HAP-1 (cell line): ENCODE results near the gene WFDC2.
A peak's percentile ranks its signal among the peaks of the same experiment; 100 is the strongest.
"Not testable (repeated sequence)": the region's sequence is repeated elsewhere in the genome, so short reads cannot be mapped to it uniquely, and the experiment has no call there.

Experiments used
- DNase-seq, 2 experiments: peaks; one replicate each; pipeline ENCODE4 v3.0.0-alpha.2; 2016 to 2020; ENCODE audit warnings: low spot score in 2 of 2
- H3K27me3 ChIP-seq: fragments of 250-450 bp; sonication (Bioruptor Pico); 2 replicates; pipeline ENCODE4 v1.5.1; 2020; ENCODE audit warnings: low read depth, mild to moderate bottlenecking, moderate library complexity
- H3K36me3 ChIP-seq: fragments of 250-450 bp; sonication (Bioruptor Pico); replicated peaks from 2 replicates; pipeline ENCODE4 v1.5.1; 2020; ENCODE audit warnings: mild to moderate bottlenecking
- H3K4me1 ChIP-seq: fragments of 250-450 bp; sonication (Bioruptor Pico); 2 replicates; pipeline ENCODE4 v1.5.1; 2020; ENCODE audit warnings: mild to moderate bottlenecking
- H3K4me3 ChIP-seq: fragments of 250-450 bp; sonication (Bioruptor Pico); 2 replicates; pipeline ENCODE4 v1.5.1; 2020; ENCODE audit warnings: mild to moderate bottlenecking, moderate library complexity
- H3K9me3 ChIP-seq: fragments of 250-450 bp; sonication (Bioruptor Pico); 2 replicates; pipeline ENCODE4 v1.5.1; 2020; ENCODE audit warnings: mild to moderate bottlenecking, moderate library complexity
- in situ Hi-C: fragments of 300-500 bp; cut with MboI; formaldehyde crosslinking; loops from 3 replicates; pipeline ENCODE4 v1.14.3; 2020; ENCODE audit warnings: low sequenced_read_pairs, inconsistent platforms, mixed read lengths

WFDC2 gene

DNA sequence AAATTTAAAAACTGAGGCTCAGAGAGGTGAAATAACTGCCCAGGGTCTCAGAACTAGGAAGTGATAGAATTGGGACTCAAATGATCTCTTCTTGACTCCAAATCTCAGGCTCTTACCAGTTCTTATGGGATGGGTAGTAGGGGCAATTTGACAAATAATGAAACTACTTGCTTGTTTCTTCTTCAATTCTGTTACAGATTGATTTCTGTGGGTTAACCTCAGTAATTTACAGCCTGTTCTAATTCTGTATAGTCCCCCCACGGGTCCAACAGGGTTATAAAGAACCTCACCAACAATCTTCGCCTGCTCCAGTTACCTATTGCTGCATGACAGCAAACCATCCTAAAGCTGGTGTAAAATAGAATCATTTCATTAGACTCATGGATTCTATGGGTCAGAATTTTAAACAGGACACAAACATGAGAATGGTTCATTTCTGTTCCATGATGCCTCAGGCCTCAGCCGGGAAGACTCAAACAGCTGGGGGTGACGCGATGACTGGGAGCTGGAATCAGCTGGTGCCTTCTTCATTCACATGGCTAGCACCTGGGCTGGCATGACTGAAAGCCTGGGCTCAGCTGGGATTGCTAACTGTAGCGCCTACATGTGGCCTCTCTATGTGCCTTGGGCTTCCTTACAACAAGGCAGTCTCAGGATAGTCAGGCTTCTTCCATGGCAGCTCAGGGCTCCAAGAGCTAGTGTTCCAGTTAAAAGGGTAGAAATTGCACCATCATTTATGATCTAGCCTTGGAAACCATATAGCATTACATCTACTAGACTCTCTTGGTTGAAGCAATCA, 6.6 kb upstream of the WFDC2 start:
- H3K4me1 ChIP-seq = no peaks in the 10 kb centered on the region
- no peak overlapping the region for H3K4me3 ChIP-seq
- H3K9me3 ChIP-seq = no peaks in the 10 kb centered on the region
- H3K27me3 ChIP-seq = peaks cover 15% of the 10 kb centered on the region; the same call in 1 of the 2 replicates
- no peaks in the 10 kb centered on the region for H3K36me3 ChIP-seq
- DNase-seq = no peak
- in situ Hi-C loops = no loop called here

DNA sequence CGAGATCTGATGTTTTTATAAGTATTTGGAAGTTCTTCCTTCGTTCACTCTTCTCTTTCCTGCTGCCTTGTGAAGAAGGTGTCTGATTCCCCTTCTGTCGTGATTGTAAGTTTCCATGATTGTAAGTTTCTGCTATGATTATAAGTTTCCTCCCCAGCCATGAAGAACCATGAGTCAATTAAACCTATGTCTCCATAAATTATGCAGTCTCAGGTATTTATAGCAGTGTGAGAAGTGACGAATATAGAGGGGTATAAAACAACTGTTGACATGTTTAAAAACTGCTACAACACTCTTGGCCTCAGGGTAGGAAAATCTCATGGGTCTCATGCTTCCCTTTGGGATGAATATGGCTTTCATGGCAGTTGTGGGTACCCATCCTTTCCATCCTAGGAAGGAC, 5.8 kb upstream of the WFDC2 start:
- H3K4me3 ChIP-seq = no peak overlapping the region
- H3K9me3 ChIP-seq = no peaks in the 10 kb centered on the region
- no peak for DNase-seq
- H3K27me3 ChIP-seq = peaks cover 15% of the 10 kb centered on the region; the same call in 1 of the 2 replicates
- no peaks in the 10 kb centered on the region for H3K36me3 ChIP-seq
- no peaks in the 10 kb centered on the region for H3K4me1 ChIP-seq
- in situ Hi-C loops = no loop called here

DNA sequence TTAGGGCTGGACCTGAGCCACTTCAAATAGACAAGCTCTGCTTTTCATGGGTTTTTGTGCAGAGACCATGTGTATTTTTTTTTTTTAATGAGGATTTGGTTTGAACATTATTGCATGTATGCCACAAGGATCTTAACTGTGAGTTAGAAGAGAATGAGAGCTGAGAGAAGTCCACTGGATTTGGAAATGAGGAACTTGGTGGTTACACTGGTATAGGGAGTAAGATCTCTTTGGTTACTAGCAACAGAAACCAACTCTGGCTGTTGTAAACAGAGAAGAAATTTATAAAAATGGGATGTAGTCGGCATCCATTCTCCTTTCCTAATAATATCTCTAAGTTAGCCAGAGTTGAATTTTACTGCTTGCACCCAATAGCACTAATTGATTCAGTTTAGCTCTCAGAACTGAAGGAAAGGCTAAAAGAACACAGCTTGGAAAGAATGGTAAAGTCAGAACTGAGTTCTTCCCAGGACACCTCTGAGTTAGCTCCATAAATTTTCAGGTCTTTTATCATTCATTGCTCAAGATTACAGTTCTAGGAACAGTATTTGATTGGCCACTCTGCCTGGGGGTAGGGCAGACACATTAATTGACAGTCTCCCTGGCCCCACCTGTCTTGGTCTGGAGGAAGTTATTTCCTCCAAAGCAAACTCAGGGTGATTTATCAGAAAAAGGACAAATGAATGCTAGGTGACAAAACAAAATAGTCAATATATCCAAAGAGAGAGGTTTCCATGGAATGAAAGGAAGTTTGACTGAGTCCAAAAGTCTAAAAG, 3.9 kb upstream of the WFDC2 start:
- DNase-seq = no peak
- H3K27me3 ChIP-seq = peaks cover 11% of the 10 kb centered on the region
- in situ Hi-C loops = no loop called here

DNA sequence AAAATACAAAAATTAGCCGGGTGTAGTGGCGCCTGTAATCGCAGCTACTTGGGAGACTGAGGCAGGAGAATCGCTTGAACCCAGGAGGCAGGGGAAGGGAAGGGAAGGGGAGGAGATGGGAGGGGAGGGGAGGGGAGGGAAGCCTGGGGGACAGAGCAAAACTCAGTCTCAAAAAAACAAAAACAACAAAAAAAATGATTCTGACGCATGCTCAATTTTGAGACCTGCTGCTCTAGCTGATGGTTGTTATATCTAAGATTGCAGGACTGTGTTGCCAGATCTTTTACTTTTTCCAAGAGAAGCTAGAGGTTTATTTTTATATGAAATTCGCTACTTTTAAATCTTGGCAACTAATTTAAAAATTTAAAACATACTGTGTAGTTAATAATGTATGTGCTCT, 2.4 kb upstream of the WFDC2 start:
- in situ Hi-C loops = no loop called here
- Histone ChIP-seq H3K4me1 (no peaks in the 10 kb centered on the region), H3K27me3 (peaks cover 12% of the 10 kb centered on the region), H3K4me3 (no peak overlapping the region), H3K36me3 (no peaks in the 10 kb centered on the region), H3K9me3 (no peaks in the 10 kb centered on the region)
- DNase-seq = no peak

More for the DNA sequence above, 3.9 kb upstream of the WFDC2 start:
- Histone ChIP-seq H3K4me3 (no peak overlapping the region), H3K4me1 (no peaks in the 10 kb centered on the region), H3K9me3 (no peaks in the 10 kb centered on the region), H3K36me3 (no peaks in the 10 kb centered on the region)

DNA sequence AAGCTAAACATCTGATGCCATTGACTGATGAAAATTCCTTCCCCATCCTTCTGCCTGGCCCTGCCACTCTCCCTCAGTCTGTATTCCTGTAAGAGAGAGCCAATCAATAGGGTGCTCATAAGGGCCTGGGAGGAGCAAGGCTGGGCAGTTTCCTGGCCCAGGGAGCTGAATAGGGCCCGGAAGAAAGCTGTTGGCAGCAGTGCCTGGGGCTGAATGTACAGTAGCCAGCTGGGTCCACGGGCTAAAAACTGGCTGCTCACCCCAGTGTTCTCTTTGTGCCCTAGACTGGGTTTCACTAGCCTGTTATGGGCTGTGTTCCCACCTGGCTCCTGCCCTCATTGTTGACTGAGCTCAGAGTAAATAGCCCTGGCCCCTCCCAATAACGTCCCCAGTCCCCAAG, 1.7 kb upstream of the WFDC2 start:
- H3K4me1 ChIP-seq = no peaks in the 10 kb centered on the region
- H3K9me3 ChIP-seq = no peaks in the 10 kb centered on the region
- in situ Hi-C loops = no loop called here
- no peak overlapping the region for H3K4me3 ChIP-seq
- peaks cover 12% of the 10 kb centered on the region for H3K27me3 ChIP-seq
- no peaks in the 10 kb centered on the region for H3K36me3 ChIP-seq
- no peak for DNase-seq

DNA sequence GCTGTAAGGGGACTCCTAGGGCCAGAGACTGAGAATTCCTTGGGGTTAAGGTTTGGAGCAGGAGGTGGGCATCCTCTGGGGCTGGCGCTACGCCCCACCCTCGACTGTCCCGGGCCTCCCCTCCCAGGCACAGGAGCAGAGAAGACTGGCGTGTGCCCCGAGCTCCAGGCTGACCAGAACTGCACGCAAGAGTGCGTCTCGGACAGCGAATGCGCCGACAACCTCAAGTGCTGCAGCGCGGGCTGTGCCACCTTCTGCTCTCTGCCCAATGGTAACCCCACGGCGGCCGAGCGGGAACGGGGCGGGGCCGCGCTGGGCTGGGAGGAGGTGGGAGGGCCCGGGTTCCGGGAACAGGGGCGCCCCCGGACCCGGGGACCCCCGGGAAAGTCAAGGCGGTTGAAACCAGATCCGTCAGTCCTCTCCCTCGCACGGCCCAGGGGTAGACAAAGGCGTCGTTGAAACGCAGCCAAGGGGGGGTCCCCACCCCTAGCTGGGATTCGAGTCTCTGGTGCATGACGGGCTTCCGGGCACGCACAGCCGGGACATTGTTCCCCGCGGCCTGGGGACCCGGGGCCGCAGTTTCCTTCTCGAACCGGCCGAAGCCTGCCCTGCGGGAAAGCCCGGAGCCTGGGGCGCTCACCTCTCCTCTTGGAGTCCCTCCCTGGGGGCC, 844 bp downstream of the WFDC2 start:
- Histone ChIP-seq H3K4me1 (no peaks in the 10 kb centered on the region), H3K9me3 (no peaks in the 10 kb centered on the region), H3K4me3 (peak overlapping the region; percentile 24), H3K27me3 (peaks cover 14% of the 10 kb centered on the region), H3K36me3 (no peaks in the 10 kb centered on the region)
- DNase-seq = peak in 1 of 2 experiments; percentile 40
- in situ Hi-C loops = no loop called here

DNA sequence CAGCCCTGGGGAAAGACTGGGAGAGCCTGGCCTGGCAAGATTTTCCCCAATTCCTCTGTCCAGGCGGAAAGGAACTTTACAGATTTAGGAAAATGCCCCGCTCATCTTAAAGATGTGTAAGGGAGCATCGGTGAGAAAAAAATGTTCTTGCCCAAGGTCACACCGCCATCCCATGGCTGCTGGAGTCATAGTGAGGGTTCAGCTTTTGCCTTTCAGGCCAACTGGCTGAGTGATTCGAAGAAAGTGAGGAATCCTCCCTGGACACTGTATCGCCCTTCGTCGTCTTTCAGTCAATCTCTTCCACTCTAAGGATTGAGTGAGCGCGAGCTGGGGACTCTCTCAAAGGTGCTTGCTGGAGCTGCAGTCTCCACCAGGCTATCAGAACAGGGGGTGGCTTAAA, 1.4 kb downstream of the WFDC2 start:
- peaks cover 10% of the 10 kb centered on the region for H3K27me3 ChIP-seq
- H3K9me3 ChIP-seq = no peaks in the 10 kb centered on the region
- no peak for DNase-seq
- H3K4me3 ChIP-seq = peak overlapping the region; percentile 24
- in situ Hi-C loops = no loop called here
- no peaks in the 10 kb centered on the region for H3K4me1 ChIP-seq
- H3K36me3 ChIP-seq = no peaks in the 10 kb centered on the region

DNA sequence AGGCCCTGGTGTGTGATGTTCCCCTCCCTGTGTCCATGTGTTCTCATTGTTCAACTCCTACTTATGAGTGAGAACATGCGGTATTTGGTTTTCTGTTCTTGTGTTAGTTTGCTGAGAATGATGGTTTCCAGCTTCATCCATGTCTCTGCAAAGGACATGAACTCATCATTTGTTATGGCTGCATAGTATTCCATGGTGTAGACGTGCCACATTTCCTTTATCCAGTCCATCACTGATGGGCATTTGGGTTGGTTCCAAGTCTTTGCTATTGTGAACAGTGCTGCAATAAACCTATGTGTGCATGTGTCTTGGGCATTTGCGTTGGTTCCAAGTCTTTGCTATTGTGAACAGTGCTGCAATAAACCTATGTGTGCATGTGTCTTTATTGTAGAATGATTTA, 2.7 kb downstream of the WFDC2 start:
- H3K27me3 ChIP-seq, H3K4me1 ChIP-seq, in situ Hi-C loops, H3K9me3 ChIP-seq, H3K36me3 ChIP-seq, DNase-seq, H3K4me3 ChIP-seq: not testable (repeated sequence)

DNA sequence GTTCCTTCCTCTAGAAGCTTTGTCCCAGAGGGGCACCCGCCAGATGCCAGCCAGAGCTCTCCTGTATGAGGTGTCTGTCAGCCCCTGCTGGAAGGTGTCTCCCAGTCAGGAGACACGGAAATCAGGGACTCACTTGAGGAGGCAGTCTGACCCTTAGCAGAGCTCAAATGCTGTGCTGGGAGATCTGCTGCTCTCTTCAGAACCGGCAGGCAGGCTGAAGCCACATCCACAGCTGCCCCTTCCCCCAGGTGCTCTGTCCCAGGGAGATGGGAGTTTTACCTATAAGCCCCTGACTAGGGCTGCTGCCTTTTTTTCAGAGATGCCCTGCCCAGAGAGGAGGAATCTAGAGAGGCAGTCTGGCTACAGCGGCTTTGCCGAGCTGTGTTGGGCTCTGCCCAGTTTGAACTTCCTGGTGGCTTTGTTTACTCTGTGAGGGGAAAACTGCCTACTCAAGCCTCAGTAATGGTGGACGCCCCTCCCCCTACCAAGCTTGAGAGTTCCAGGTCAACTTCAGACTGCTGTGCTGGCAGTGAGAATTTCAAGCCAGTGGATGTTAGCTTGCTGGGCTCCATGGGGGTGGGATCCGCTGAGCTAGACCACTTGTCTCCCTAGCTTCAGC, 8.1 kb downstream of the WFDC2 start:
- DNase-seq, H3K9me3 ChIP-seq, H3K4me1 ChIP-seq, H3K36me3 ChIP-seq, H3K4me3 ChIP-seq, in situ Hi-C loops: not testable (repeated sequence)
- peaks cover 16% of the 10 kb centered on the region for H3K27me3 ChIP-seq

DNA sequence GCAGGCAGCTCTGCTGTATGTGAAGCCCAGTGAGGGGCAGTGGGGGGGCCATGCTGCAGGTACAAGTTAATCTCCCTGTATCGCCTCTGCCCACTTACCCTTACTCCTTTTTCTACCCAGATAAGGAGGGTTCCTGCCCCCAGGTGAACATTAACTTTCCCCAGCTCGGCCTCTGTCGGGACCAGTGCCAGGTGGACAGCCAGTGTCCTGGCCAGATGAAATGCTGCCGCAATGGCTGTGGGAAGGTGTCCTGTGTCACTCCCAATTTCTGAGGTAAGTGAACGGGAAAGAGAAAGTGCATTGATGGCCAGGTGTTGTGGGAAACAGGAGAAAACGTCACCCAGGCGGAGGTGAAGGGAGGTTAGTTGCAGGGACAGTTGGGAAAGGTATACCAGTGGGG, 10.3 kb downstream of the WFDC2 start:
- peaks cover 30% of the 10 kb centered on the region for H3K27me3 ChIP-seq
- DNase-seq = no peak
- in situ Hi-C loops = no loop called here
- no peaks in the 10 kb centered on the region for H3K9me3 ChIP-seq
- no peaks in the 10 kb centered on the region for H3K4me1 ChIP-seq
- no peaks in the 10 kb centered on the region for H3K36me3 ChIP-seq
- no peak overlapping the region for H3K4me3 ChIP-seq

DNA sequence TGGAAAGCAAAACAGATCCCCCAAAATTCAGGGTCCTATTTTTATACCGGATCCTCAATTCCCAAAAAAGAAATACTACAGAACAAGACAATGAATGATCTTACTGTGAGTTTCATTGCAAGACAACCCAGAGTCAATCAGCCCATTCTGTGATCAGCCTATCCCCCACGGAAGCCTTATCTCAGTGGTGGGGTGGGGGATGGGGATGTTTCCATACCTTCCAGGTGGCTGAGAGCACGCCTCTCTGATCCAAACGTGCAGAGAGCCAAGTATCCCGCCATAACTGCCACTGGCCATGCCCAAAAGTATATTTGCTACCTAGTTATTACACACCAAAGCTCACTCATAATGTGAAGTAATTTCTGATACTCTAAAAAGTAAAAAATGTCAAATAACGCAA, 15.1 kb downstream of the WFDC2 start:
- in situ Hi-C loops = no loop called here
- no peaks in the 10 kb centered on the region for H3K9me3 ChIP-seq
- H3K4me1 ChIP-seq = no peaks in the 10 kb centered on the region
- H3K27me3 ChIP-seq = peaks cover 41% of the 10 kb centered on the region
- DNase-seq = no peak
- H3K36me3 ChIP-seq = no peaks in the 10 kb centered on the region
- H3K4me3 ChIP-seq = no peak overlapping the region

DNA sequence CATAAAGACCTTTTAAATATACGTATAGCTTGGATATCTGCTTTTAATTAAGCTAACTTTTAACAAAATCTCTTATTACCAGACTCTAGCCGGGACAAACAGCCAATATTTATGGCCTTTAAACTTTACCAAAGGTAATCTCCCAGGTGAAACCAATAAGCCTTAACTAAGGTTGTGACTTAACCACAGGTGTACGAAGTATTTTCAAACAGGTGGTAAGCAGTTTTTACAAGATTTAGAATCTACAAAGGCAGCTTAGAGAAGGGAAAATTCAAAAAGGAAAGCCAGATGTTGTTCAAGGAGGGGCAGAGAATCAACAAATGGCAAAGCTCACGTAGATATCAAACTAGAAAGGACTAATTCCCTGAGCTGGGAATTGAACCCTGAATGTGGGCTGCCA, 15.8 kb downstream of the WFDC2 start:
- in situ Hi-C loops = no loop called here
- H3K4me1 ChIP-seq = no peaks in the 10 kb centered on the region
- H3K36me3 ChIP-seq = no peaks in the 10 kb centered on the region
- no peak for DNase-seq
- peaks cover 38% of the 10 kb centered on the region for H3K27me3 ChIP-seq
- H3K4me3 ChIP-seq = no peak overlapping the region
- no peaks in the 10 kb centered on the region for H3K9me3 ChIP-seq

DNA sequence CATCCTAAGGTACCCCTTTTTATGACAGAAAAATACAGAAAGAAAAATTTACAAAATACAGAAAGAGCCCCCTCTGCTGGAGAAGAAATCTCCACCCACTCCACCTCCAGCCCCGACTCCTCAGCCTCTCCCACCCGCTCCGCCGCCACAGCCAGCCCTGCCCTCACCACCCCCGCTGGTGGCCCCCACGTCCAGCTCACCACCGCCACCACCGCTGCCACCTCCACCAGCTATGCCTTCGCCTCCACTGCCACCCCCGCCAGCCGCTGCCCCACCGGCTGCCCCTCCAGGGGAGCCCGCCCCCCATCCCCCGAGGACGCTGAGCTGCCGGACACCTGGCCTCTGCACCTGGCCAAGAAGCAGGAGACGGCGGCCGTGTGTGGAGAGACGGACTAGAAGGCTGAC, 17.7 kb downstream of the WFDC2 start:
- Histone ChIP-seq H3K9me3 (no peaks in the 10 kb centered on the region), H3K27me3 (peaks cover 32% of the 10 kb centered on the region), H3K4me3 (no peak overlapping the region), H3K4me1 (no peaks in the 10 kb centered on the region), H3K36me3 (no peaks in the 10 kb centered on the region)
- in situ Hi-C loops = no loop called here
- DNase-seq = peak in 1 of 2 experiments; percentile 35
